ENCODE data around the gene APCDD1.

APCDD1 gene

DNA sequence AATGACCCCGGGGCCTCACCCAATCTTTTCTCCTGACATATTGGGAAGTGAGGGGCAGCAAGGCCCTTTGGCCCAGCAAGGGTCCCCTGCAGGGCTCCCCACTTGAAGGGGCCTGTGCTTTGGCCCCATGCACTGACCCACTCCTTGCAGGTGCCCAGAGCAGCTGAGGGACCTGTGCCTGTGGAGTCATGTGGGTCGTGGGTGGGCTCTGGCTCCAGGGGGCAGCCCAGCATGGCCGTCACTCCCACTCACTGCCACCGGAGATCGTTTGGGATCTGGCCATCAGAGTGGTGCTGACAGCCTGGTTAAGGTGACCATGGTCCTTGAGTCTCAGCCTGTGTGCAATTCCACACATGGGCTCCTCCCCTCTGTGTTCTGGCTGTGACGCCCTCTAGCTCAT is 31.7 kb upstream of the APCDD1 start:
- Histone ChIP-seq H3K27ac (ENCODE audit: low read depth, low read length) (no peak overlapping the region), H3K27me3 (ENCODE audit: control insufficient read depth, low read length) (no peaks in the 10 kb centered on the region), H3K79me2 (ENCODE audit: control insufficient read depth, low read length) (no peaks in the 10 kb centered on the region), H3K9me3 (ENCODE audit: control insufficient read depth, insufficient read depth, low read length) (no peaks in the 10 kb centered on the region), H3K9me2 (replicated peaks; ENCODE audit: control insufficient read depth, low read length) (no peaks in the 10 kb centered on the region), H4K20me1 (ENCODE audit: control insufficient read depth, insufficient read depth, low read depth, low read length) (no peaks in the 10 kb centered on the region), H3K4me3 (ENCODE audit: low read length) (no peak overlapping the region), H3F3A (ENCODE audit: control insufficient read depth, insufficient read depth) (no peaks in the 10 kb centered on the region), H3K36me3 (ENCODE audit: control insufficient read depth, low read length) (no peaks in the 10 kb centered on the region), H3K4me2 (ENCODE audit: low read length) (no peak overlapping the region), H3K4me1 (ENCODE audit: control insufficient read depth, low read length) (no peaks in the 10 kb centered on the region)
- no peak for TF ChIP-seq EZH2phosphoT487 (IDR thresholded peaks at IDR 0.05; ENCODE audit: borderline replicate concordance, low read length)
- TF ChIP-seq, protein P1, sequence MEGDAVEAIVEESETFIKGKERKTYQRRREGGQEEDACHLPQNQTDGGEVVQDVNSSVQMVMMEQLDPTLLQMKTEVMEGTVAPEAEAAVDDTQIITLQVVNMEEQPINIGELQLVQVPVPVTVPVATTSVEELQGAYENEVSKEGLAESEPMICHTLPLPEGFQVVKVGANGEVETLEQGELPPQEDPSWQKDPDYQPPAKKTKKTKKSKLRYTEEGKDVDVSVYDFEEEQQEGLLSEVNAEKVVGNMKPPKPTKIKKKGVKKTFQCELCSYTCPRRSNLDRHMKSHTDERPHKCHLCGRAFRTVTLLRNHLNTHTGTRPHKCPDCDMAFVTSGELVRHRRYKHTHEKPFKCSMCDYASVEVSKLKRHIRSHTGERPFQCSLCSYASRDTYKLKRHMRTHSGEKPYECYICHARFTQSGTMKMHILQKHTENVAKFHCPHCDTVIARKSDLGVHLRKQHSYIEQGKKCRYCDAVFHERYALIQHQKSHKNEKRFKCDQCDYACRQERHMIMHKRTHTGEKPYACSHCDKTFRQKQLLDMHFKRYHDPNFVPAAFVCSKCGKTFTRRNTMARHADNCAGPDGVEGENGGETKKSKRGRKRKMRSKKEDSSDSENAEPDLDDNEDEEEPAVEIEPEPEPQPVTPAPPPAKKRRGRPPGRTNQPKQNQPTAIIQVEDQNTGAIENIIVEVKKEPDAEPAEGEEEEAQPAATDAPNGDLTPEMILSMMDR (IDR thresholded peaks at IDR 0.05; ENCODE audit: low read depth, low read length, poor library complexity, severe bottlenecking): no peak

- Histone ChIP-seq H3K9me2 (replicated peaks; ENCODE audit: control insufficient read depth, low read length) (no peaks in the 10 kb centered on the region), H3F3A (ENCODE audit: control insufficient read depth, insufficient read depth) (no peaks in the 10 kb centered on the region), H3K36me3 (ENCODE audit: control insufficient read depth, low read length) (no peaks in the 10 kb centered on the region), H3K9me3 (ENCODE audit: control insufficient read depth, insufficient read depth, low read length) (no peaks in the 10 kb centered on the region), H3K27ac (ENCODE audit: low read depth, low read length) (no peak overlapping the region), H3K4me3 (ENCODE audit: low read length) (no peak overlapping the region), H4K20me1 (ENCODE audit: control insufficient read depth, insufficient read depth, low read depth, low read length) (no peaks in the 10 kb centered on the region), H3K79me2 (ENCODE audit: control insufficient read depth, low read length) (no peaks in the 10 kb centered on the region), H3K4me1 (ENCODE audit: control insufficient read depth, low read length) (no peaks in the 10 kb centered on the region), H3K4me2 (ENCODE audit: low read length) (no peak overlapping the region), H3K27me3 (ENCODE audit: control insufficient read depth, low read length) (no peaks in the 10 kb centered on the region)
- TF ChIP-seq, protein P1 (IDR thresholded peaks at IDR 0.05; ENCODE audit: low read depth, low read length, poor library complexity, severe bottlenecking): no peak
- no peak for TF ChIP-seq EZH2phosphoT487 (IDR thresholded peaks at IDR 0.05; ENCODE audit: borderline replicate concordance, low read length)
Observed at GRCh38 chr18:10424585-10425307, 29.7 kb upstream of the APCDD1 start.

DNA sequence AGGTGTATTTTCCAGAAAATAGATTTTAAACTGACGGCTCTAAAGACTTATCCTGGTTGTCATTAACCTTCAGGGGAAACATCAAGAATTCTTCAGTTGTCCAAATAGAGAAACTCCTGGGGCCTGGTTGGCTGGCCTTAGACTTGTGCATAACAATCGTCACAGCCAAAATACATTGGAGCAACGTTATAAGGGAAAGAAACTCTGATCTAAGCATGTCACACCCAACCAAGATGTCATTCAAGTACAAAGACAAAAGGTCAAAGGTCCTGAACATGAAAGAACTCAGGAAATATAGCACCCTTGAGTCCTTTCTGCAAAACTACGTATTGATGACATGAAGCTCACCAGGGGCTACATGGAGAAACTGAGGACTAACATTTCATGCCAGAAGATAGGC is 23.8 kb upstream of the APCDD1 start:
- TF ChIP-seq EZH2phosphoT487 (IDR thresholded peaks at IDR 0.05; ENCODE audit: borderline replicate concordance, low read length): no peak
- TF ChIP-seq, protein P1 (IDR thresholded peaks at IDR 0.05; ENCODE audit: low read depth, low read length, poor library complexity, severe bottlenecking): no peak
- H3F3A ChIP-seq (ENCODE audit: control insufficient read depth, insufficient read depth): no peaks in the 10 kb centered on the region
- H3K4me1 ChIP-seq (ENCODE audit: control insufficient read depth, low read length): no peaks in the 10 kb centered on the region
- no peaks in the 10 kb centered on the region for H3K27me3 ChIP-seq (ENCODE audit: control insufficient read depth, low read length)
- H4K20me1 ChIP-seq (ENCODE audit: control insufficient read depth, insufficient read depth, low read depth, low read length): no peaks in the 10 kb centered on the region
- H3K9me3 ChIP-seq (ENCODE audit: control insufficient read depth, insufficient read depth, low read length): no peaks in the 10 kb centered on the region
- no peak overlapping the region for H3K4me3 ChIP-seq (ENCODE audit: low read length)
- no peaks in the 10 kb centered on the region for H3K79me2 ChIP-seq (ENCODE audit: control insufficient read depth, low read length)
- H3K4me2 ChIP-seq (ENCODE audit: low read length): no peak overlapping the region
- H3K36me3 ChIP-seq (ENCODE audit: control insufficient read depth, low read length): no peaks in the 10 kb centered on the region
- H3K9me2 ChIP-seq (replicated peaks; ENCODE audit: control insufficient read depth, low read length): no peaks in the 10 kb centered on the region
- no peak overlapping the region for H3K27ac ChIP-seq (ENCODE audit: low read depth, low read length)
